Umbilical cord (tissue), 2 donors: ENCODE measurements around the gene OXLD1. TPM values are rescaled to one million over a fixed set of nuclear protein-coding genes. Genes with fewer than 3 reads are reported as not detected.

Source experiments
- DNase-seq: peaks from one replicate; pipeline ENCODE4 v3.0.0-alpha.2; 2015; ENCODE audit warnings: low spot score
- total RNA-seq: library from RNA; depleted of rRNA; stranded (reverse); fragments of >200 nt; gene quantifications from one replicate; pipeline ENCODE4 v1.2.3, GENCODE V29; 2014; ENCODE audit warnings: low replicate concordance; ENCODE audit not compliant: insufficient read depth

OXLD1 gene
- total RNA-seq, 1 donor from 2014 or later, result 20.7 TPM

GRCh38 chr17:81655378-81656117 is 10.9 kb downstream of the OXLD1 start:
- no peak for DNase-seq

- DNase-seq, result no peak
Measured at GRCh38 chr17:81652906-81653771, 13.3 kb downstream of the OXLD1 start.

- peak; percentile 13 for DNase-seq
Measured at GRCh38 chr17:81651692-81652091, 14.7 kb downstream of the OXLD1 start.

GRCh38 chr17:81650951-81651350 is 15.5 kb downstream of the OXLD1 start:
- DNase-seq, result no peak

GRCh38 chr17:81648707-81649085 is 17.7 kb downstream of the OXLD1 start:
- DNase-seq, result no peak

GRCh38 chr17:81648013-81648706 is 18.2 kb downstream of the OXLD1 start:
- DNase-seq, result no peak

- no peak for DNase-seq
Measured at GRCh38 chr17:81647640-81648012, 18.8 kb downstream of the OXLD1 start.

GRCh38 chr17:81646869-81647600 is 19.4 kb downstream of the OXLD1 start:
- no peak for DNase-seq

GRCh38 chr17:81644976-81645952 is 21.1 kb downstream of the OXLD1 start:
- DNase-seq, result no peak

- no peak for DNase-seq
Measured at GRCh38 chr17:81644496-81644895, 21.9 kb downstream of the OXLD1 start.

- no peak for DNase-seq
Measured at GRCh38 chr17:81641825-81642489, 24.4 kb downstream of the OXLD1 start.

- no peak for DNase-seq
Measured at GRCh38 chr17:81640011-81640410, 26.4 kb downstream of the OXLD1 start.

- no peak for DNase-seq
Measured at GRCh38 chr17:81638683-81639082, 27.7 kb downstream of the OXLD1 start.

- DNase-seq, result peak; percentile 88
Measured at GRCh38 chr17:81636505-81637288, 29.7 kb downstream of the OXLD1 start, which contains the start of the genes NPLOC4 and TSPAN10. TSS of gene NPLOC4 (minus strand) at chr17:81637112. CDS start at chr17:81636930, 182 bp downstream. TSS of gene TSPAN10 (plus strand) at chr17:81637196. CDS start at chr17:81642413, 5,217 bp downstream.

- DNase-seq, result no peak
Measured at GRCh38 chr17:81635973-81636504, 30.4 kb downstream of the OXLD1 start.

GRCh38 chr17:81635431-81635830 is 31.0 kb downstream of the OXLD1 start:
- DNase-seq, result no peak

- no peak for DNase-seq
Measured at GRCh38 chr17:81631482-81631881, 34.9 kb downstream of the OXLD1 start.

- DNase-seq, result no peak
Measured at GRCh38 chr17:81630274-81630673, 36.1 kb downstream of the OXLD1 start.
